Stimulated activated CD4-positive, alpha-beta T cell treated with anti-CD3 and anti-CD28 coated beads, Interleukin-1b, Interleukin-23, amount 100 ng/mL, for 48 hours (primary cell): ENCODE results near the gene IGF2R.
"Not testable (repeated sequence)": the region's sequence is repeated elsewhere in the genome, so short reads cannot be mapped to it uniquely, and the experiment has no call there.

Experiments
- DNase-seq: peaks from one replicate; pipeline ENCODE4 v3.0.0-alpha.2; 2020

The IGF2R gene

DNA sequence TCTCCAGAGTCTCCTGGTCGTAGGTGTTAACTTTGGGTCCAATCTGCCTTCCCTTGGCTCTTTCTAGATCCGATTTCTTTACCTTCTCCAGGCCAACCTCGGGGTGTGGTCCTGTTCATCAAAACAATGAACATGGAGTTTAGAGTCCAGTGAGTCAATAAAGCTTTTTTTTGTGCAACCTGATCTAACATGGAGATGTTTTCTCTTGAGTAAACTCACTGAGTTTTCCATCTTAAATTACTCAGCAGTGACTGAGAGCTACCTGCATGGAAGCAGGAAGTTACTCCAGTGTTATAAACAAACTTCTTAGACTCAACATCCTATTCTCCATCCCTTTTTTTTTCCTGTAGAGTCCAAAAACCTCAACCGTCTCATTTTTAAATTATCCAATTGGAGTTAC is 137.8 kb downstream of the IGF2R start:
- DNase-seq = no peak

DNA sequence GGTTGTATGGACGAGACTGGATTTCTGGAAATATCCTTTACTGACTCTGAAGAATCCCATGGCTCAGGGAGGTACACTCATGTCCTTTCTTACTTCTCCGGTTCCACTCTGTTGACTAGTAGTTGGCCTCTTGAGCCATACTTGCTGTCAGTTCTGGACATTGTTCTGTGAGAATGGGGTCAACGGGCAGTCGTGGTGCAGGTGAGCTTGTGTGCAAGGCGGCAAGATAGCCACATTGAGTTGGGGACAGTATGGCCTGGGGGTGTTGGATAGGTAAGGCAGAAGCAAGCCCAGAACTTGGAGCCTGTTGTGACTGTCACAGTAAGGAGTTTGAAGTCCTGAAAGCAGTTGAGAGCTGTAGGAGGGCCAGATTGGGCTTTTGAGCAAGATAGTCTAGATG is 139.2 kb downstream of the IGF2R start:
- DNase-seq = no peak

DNA sequence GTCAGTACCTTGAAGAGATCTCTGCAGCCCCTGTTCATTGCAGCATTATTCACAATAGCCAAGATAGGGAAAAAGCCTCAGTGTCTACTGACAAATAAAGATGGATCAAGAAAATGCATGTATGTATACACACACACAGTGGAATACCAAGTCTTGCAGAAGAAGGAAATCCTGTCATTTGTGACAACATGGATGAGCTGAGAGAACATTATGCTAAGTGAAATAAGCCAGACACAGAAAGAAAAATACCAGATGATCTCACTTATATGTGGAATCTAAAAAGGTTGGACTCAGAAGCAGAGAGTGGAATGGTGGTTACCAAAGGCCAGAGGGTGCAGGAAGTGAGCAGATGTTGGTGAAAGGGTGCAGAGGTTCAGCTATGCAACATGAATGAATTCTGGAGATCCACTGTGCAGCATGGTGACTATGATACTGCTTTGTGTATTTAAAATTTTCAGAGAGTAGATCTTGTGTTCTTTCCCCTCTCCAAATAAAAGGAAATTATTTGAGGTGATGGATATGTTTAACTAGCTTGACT is 141.8 kb downstream of the IGF2R start:
- DNase-seq = no peak

DNA sequence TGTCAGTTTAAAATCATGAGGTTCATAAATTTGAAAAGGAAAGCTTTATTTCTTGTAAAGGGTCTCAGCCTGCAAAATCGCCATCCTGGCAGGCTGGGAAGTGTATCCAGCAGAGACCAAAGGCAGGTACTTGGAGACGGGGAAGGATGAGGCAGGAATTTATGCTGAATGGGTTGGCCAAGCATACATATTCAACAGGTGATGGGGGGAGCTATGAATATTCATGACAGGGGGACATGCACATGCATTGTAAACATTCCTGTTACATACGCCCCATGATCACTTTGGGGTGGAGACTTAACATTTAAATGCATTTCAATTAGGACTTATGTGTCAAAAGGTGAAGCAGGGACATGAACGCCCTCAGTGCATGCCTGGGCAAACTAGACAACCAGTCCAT is 142.9 kb downstream of the IGF2R start:
- DNase-seq = no peak

DNA sequence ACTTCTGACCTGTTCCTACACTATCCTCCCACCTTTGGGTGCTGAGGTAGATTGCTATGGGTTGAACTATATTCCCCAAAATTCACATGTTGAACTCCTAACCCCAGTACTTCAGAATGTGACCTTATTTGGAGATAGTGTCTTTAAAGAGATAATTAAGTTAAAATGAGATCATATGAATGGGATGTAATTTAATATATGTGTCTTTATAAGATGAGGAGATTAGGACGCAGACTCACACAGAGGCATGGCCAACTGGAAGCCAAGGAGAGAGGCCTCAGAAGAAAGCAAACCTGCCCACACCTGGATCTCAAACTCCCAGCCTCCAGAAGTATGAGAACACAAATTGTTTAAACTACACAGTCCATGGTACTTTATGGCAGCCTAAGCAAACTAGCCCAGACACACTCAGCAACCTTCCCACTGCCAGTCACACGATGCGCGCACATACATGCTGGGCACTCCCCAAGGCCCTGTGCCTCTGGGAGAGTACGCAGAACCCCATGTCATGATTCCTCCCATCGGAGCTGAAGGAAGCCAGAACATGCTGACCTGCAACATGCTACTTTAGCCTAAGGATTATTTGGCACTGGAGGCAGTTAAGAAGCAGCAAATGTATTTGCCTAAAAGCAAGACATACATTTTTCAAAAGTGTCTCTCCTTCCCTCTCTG is 143.9 kb downstream of the IGF2R start:
- no peak for DNase-seq

DNA sequence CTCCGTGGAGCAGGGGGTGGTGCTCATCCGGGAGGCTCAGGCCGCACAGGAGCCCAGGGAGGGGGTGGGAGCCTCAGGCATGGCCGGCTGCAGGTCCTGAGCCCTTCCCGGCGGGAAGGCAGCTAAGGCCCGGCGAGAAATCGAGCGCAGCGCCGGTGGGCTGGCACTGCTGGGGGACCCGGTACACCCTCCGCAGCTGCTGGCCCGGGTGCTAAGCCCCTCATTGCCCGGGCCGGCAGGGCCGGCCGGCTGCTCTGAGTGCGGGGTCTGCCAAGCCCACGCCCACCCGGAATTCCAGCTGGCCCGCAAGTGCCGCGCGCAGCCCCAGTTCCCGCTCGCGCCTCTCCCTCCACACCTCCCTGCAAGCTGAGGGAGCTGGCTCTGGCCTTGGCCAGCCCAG is 145.7 kb downstream of the IGF2R start:
- DNase-seq = not testable (repeated sequence)

DNA sequence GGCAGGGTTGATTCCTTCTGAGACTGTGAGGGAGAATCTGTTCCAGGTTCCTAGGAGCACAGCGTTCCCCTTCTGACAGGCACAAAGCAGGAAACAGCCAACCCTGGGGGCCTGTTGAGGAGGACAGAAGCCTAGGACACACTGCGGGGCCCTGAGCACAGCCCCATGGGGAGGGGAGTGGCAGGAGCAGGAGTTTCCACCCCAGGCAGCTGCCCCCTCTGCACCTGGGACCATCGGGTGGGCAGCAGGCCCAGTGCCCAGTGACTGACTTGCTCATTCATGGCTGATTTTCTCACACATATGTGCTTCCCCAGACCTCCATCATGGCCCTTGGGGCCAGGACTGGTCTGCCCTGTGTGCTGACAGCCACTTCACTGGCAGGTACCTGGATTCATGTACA is 146.5 kb downstream of the IGF2R start:
- no peak for DNase-seq

DNA sequence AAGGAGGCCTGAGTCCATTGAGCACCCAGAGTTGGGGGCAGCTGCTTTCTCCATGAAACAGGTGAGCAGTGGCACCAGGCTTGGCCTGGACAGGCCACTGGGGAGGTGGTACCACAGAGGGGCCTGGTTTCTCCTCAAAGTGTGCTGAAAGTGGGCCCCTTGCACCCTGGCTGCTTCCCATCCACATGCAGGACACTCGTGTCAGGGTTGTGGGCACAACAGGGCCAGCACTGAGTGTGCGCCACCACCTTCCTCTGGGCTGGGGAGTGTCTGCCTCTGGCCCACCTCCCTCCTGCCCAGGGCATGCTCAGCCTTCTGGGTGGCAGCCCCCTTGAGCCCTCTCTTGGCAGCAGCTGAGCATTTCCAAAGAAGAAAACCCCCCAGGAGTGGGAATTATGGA is 147.5 kb downstream of the IGF2R start:
- DNase-seq = no peak

DNA sequence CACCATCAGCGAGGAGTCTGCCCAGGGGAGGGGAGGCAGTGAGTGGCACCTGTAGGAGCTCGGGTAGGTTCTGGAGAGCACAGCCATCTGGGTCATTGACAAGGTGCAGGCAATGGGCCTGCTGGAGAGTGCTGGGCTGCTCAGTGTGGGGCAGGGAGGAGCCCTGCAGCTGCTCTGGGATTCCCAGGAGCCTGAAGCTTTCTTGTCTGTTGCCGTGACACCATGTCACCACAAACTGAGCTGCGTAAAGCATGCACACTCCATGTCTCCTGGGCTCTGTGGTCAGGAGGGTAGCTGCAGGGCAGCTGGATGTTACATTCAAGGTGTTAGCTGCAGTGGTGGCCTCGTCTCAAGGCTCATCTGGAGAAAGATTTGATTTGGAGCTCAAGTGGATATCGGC is 148.3 kb downstream of the IGF2R start:
- DNase-seq = no peak

DNA sequence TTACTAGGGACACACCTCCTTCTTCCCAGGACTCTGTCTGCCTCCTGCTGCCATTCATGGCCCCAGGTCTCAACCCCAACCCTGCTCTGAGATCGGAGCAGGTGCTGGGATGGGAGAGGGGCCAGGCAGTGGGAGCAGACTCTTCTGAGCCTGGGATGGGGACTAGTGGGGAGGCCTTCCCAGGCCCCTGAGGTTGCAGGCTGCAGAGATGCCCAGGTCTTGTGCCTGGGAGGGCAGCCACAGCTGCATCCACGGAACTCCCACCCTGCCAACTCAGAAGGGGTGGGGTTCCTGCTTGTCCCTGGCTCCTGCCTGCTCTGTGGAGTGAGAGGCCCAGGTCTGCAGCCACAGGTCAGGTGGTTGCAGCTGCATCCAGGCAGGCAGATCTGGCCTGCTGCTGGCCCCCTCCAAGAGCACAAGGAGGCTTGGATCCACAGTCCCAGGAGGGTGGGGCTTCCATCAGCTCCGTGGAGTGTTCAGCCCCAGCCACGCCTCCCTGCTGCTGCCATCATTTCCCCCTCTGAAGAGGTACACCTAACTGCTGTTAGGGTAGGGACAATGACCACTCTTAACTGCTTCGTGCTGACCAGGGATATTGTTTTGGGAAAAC is 149.8 kb downstream of the IGF2R start:
- DNase-seq = no peak

DNA sequence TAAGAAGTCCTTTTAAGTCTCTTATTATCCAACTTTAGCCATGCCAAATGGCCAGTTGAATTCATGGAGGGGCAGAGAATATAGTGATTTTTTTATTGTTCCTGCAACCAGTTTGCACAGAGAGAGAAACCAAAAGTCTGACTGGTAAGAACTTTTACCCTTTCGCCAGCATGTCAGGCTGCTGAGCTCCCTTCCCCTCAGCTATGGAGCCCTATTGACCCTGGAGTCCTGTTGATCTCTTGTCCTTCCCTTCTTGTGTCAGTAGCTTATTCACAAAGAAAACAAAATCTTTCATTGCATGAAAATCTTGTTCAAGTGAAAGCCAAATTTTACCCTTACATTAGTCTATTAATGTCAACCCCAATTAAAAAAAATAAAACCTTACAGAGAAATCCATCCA is 151.2 kb downstream of the IGF2R start:
- DNase-seq = no peak

DNA sequence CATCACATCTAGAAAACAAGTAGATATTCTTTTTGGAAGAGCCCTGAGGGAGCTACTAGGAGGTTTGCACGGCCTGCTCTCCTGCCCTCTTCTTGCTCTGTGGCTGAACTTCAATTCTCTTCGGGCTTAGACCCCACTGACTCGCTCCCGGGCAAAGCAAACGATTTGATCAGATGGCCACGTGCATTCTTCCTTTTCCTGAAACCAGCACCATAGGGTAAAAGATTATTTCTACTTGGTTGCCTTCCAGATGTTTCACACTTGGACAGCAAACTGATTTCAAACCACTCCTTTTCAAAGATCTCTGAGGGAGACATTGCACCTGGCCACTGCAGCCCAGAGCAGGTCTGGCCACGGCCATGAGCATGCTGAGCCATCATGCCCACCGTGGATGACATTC is 152.7 kb downstream of the IGF2R start, which contains the start of gene SLC22A1:
Gene SLC22A1, plus strand, starts transcription at position 258 of the 400 bp plus-strand sequence. Its CDS starts 121 bp downstream, at position 379.
- no peak for DNase-seq

DNA sequence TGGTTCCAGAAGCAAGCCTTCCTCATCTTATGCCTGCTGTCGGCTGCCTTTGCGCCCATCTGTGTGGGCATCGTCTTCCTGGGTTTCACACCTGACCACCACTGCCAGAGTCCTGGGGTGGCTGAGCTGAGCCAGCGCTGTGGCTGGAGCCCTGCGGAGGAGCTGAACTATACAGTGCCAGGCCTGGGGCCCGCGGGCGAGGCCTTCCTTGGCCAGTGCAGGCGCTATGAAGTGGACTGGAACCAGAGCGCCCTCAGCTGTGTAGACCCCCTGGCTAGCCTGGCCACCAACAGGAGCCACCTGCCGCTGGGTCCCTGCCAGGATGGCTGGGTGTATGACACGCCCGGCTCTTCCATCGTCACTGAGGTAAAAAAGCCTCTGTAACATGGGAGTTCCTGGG is 153.1 kb downstream of the IGF2R start:
- DNase-seq = no peak

DNA sequence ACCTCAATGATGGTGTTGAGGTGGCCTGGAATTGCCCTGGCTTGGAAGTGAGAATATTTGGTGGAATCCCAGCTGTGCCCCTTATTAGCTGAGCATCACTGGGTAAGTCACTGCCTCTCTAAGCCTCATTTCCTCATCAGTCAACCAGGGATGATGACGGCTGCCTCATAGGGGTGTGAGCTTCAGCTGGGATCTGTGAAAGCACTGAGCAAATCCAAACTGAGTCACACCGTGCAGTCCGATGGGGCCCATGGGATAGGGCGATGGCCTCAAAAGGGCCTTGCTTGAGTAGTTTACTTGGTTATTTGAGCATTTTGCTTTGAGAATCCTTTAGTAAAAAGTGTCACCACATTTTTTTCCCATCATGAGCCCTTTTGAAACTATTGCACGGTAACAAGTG is 153.9 kb downstream of the IGF2R start:
- no peak for DNase-seq

DNA sequence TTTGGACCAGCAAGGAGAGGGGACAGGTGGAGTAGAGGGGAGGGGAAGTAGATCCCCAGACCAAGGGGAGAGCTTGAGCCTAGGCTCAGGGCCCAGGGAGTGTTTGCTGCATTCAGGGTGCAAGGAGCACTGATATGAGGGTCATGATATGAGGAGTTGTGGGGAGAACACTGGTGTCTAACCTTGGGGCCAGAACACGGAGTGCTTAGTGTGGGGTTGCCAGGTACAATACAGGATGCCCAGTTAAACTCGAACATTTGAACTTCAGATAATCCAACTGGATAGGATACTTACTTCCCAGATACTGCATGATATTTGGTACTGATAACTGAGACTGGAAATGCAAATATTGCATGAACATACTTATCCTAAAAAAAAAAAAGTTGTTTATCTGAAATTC is 155.1 kb downstream of the IGF2R start:
- no peak for DNase-seq

DNA sequence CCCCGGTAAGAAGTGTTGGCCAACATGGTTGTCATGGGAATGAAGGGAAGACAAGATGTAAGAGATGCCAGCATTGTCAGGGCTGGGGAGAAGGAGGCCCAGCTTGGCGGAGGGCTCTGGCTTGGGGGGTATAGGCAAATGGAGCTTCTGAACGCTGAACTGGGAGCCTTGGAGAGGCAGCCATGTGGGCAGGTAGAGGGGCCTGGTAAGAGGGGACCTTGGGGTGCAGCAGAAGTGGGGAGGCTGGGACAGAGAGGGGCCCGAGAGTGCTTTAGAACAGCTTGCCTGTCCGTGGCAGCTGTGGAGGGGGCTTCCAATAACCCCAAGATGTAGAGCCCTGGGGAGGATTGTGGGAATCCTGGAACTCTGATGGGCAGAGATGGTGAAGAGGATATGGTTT is 155.7 kb downstream of the IGF2R start:
- DNase-seq = no peak

DNA sequence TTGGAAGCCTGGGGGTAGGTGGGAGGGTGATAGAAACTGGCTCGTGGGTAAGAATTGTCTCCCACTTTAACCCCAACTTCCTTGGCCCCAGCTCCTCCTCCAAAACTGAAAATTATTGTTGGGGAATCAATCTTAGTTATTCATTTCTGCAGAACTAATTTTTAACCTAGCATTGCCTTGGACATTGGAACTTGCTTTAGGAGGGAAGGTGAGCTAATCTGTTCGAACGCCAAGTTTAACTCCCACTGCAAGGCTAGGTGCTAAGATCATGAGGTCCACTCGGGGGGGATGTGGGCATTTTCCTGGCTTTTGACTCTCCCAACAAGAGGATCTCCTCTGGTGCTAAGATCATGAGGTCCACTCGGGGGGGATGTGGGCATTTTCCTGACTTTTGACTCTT is 156.2 kb downstream of the IGF2R start:
- DNase-seq = not testable (repeated sequence)

DNA sequence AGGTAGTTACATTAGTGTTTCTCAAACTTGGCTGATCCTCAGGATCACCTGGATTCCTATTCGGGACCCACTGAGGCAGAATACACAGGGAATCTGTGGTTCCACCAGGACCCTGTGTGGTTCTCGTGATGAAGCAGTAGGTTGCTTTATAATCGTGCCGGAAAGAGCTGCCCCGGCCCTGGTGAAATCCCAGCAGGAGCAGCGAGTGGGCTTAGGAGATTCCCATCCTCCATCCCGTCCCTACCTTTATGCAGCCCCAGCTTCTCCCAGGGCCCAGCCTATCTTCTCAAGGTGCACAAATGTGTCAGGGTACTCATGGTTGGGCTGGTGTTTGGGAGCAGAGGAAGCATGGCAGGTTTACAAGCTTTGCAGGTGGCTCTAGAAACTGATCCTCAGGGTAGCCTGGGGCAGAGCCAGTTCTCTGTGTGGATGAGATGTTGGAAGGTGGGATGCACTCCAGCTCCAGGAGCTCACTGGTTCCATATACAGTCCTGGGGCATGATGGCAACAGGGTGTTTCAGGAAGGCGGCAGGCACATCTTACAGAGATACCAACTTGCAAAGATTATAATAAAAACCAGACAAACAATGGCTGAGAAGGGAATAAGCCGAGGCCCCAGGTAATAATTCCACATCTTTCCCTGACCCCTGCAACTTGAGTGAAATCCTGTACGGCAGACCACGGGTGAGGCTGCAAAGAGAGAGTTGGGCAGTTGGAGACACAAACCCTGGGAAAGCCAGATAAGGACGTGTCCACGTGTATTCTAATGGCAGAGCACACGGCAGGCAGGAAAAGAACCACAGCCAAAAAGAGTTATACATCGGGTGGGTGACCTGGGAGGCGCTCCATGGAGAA is 158.6 kb downstream of the IGF2R start:
- DNase-seq = no peak

DNA sequence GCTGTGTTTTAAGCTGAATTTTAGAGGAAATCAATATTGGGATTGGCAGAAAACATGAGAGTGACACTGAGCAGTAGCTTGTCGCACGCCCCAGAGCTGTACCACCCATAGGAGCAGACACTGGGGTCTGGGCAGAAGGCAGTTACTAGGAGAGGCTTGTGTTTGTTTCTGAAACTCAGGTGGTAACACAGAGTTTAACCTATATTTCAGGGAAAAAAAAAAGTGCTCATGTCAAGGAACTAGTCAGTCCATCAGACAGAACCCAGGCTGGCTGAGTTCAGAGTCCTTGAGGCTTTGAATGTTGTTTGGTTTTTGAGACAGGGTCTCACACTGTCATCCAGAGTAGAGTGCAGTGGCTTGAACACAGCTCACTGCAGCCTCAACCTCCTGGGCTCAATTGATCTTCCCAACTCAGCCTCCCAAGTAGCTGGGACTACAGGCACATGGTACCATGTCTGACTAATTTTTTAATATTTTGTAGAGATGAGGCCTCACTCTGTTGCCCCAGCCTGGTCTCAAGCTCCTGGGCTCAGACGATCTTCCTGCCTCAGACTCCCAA is 159.3 kb downstream of the IGF2R start:
- DNase-seq = no peak

DNA sequence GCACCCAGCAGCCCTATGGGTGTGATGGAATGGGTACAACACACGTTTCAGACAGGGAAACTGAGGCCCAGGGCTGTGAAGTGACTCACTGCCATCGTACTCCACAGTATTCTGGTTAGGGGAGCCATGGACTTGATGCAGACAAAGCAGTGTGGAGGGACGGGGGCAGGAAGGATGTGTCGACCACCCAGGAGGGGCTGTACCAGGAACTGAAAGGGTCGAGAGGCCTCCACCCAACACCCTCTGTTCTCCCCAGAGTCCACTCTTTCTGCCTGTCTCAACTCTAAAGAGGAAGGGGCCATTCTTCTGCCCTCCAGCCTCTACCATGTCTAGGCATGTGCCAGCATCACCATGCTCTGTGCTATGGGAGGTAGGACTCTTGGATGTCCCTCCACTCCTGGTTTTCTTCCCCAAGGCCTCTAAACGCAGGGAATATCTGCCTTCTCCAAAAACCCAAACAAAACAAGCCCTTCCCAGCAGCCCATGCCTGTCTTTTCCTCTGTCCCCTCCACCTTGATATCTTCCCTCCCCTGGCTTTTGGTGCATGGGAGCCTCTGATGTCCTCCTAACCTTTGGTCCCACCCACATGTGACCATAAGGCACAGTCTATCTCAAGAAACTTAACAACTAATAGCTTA is 160.1 kb downstream of the IGF2R start:
- DNase-seq = no peak

DNA sequence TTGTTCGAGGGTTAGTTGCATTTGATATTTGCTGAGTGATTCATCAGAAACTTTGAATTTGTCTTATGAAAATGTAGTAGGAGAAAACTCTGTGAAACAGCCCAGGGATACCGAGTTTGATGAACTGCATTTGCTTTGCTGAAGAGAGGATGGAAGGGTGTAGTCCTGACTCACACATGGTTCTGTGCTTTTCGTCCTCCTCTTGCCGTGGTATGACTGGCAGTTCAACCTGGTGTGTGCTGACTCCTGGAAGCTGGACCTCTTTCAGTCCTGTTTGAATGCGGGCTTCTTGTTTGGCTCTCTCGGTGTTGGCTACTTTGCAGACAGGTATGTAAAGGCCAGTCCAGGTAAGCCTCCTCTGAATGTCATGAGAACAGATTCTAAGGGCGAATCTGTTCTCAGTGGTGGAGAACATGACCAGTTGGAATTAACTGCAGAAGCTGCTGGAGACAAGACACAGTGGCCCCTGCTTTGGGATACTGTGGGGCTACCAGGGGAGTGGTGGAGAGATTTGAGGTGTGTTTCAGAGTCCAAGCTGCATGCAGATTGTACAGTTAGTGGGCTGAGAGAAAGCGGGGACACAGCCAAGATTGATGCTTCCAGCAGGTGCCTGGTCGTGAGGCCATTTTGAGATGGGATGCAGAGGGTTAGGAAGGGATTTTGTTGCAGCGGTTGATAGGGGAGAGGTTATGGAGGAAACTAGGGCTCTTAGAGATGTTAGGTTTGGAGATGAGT is 161.2 kb downstream of the IGF2R start:
- no peak for DNase-seq
